ENCODE data around the gene ENHO.

Gene ENHO

GRCh38 chr9:34566322-34566721 is 43.5 kb upstream of the ENHO start:
- no peak for DNase-seq
- no peak overlapping the region for H2BK5ac ChIP-seq (ENCODE audit: low read depth, low read length, poor library complexity)

GRCh38 chr9:34565856-34566255 is 43.1 kb upstream of the ENHO start:
- no peak overlapping the region for H2BK5ac ChIP-seq (ENCODE audit: low read depth, low read length, poor library complexity)
- no peak overlapping the region for H4K8ac ChIP-seq (ENCODE audit: low read depth, low read length)
- no peak overlapping the region for H3K4me2 ChIP-seq (ENCODE audit: low read length)
- no peak overlapping the region for H3K14ac ChIP-seq (ENCODE audit: low read length)
- no peak for DNase-seq
- no peak overlapping the region for H2AK5ac ChIP-seq (ENCODE audit: low read length)
- no peaks in the 10 kb centered on the region for H3K27me3 ChIP-seq (ENCODE audit: insufficient read depth, low read length)
- H2BK120ac ChIP-seq (ENCODE audit: insufficient read depth, low read length, poor library complexity) = no peak overlapping the region
- no peak overlapping the region for H3K4me3 ChIP-seq (ENCODE audit: low read depth, low read length)
- H3K27ac ChIP-seq (ENCODE audit: low read depth, low read length) = no peak overlapping the region
- H3K4me1 ChIP-seq (ENCODE audit: control insufficient read depth in 1 of 2, insufficient read depth in 2 of 2, low read length in 2 of 2) = no peaks in the 10 kb centered on the region
- no peaks in the 10 kb centered on the region for H3K36me3 ChIP-seq (ENCODE audit: control insufficient read depth in 1 of 2, insufficient read depth in 2 of 2, low read length in 2 of 2)
- H2AFZ ChIP-seq (ENCODE audit: insufficient read depth, low read length, poor library complexity) = no peak overlapping the region
- H3K9me3 ChIP-seq (ENCODE audit: insufficient read depth, low read depth, low read length) = peaks cover 2% of the 10 kb centered on the region
- H3K4ac ChIP-seq (ENCODE audit: low read depth, low read length) = no peak overlapping the region
- no peak overlapping the region for H4K91ac ChIP-seq (ENCODE audit: low read depth, low read length)
- H3K9ac ChIP-seq (ENCODE audit: low read length) = no peak overlapping the region
- no peaks in the 10 kb centered on the region for H3K79me2 ChIP-seq (ENCODE audit: control insufficient read depth, insufficient read depth, low read length, poor library complexity)
- no peak overlapping the region for H4K12ac ChIP-seq (ENCODE audit: low read depth, low read length)
- no peak overlapping the region for H3K18ac ChIP-seq (ENCODE audit: low read length)
- no peak overlapping the region for H3K23ac ChIP-seq (ENCODE audit: low read length)
- no peak overlapping the region for H2BK12ac ChIP-seq (ENCODE audit: low read length)
- H3K79me1 ChIP-seq (ENCODE audit: low read length) = no peaks in the 10 kb centered on the region
- no CpG with 5 or more reads among the region's 8 CpGs for WGBS (ENCODE audit: extremely low coverage, insufficient coverage, insufficient read length)

More at GRCh38 chr9:34566322-34566721, 43.5 kb upstream of the ENHO start:
- no peak overlapping the region for H4K91ac ChIP-seq (ENCODE audit: low read depth, low read length)
- H3K4ac ChIP-seq (ENCODE audit: low read depth, low read length) = no peak overlapping the region
- H3K9ac ChIP-seq (ENCODE audit: low read length) = no peak overlapping the region
- H3K79me2 ChIP-seq (ENCODE audit: control insufficient read depth, insufficient read depth, low read length, poor library complexity) = no peaks in the 10 kb centered on the region
- H3K4me3 ChIP-seq (ENCODE audit: low read depth, low read length) = no peak overlapping the region
- H3K23ac ChIP-seq (ENCODE audit: low read length) = no peak overlapping the region
- no peaks in the 10 kb centered on the region for H3K36me3 ChIP-seq (ENCODE audit: control insufficient read depth in 1 of 2, insufficient read depth in 2 of 2, low read length in 2 of 2)
- H2AFZ ChIP-seq (ENCODE audit: insufficient read depth, low read length, poor library complexity) = no peak overlapping the region
- H3K27me3 ChIP-seq (ENCODE audit: insufficient read depth, low read length) = no peaks in the 10 kb centered on the region
- no peaks in the 10 kb centered on the region for H3K4me1 ChIP-seq (ENCODE audit: control insufficient read depth in 1 of 2, insufficient read depth in 2 of 2, low read length in 2 of 2)
- H3K27ac ChIP-seq (ENCODE audit: low read depth, low read length) = no peak overlapping the region
- no peak overlapping the region for H2BK120ac ChIP-seq (ENCODE audit: insufficient read depth, low read length, poor library complexity)
- no peak overlapping the region for H3K14ac ChIP-seq (ENCODE audit: low read length)
- WGBS (ENCODE audit: extremely low coverage, insufficient coverage, insufficient read length) = no CpG with 5 or more reads among the region's 8 CpGs
- no peak overlapping the region for H4K12ac ChIP-seq (ENCODE audit: low read depth, low read length)
- H3K9me3 ChIP-seq (ENCODE audit: insufficient read depth, low read depth, low read length) = peaks cover 2% of the 10 kb centered on the region
- no peak overlapping the region for H2AK5ac ChIP-seq (ENCODE audit: low read length)
- no peak overlapping the region for H2BK12ac ChIP-seq (ENCODE audit: low read length)
- H4K8ac ChIP-seq (ENCODE audit: low read depth, low read length) = no peak overlapping the region
- H3K79me1 ChIP-seq (ENCODE audit: low read length) = no peaks in the 10 kb centered on the region
- no peak overlapping the region for H3K18ac ChIP-seq (ENCODE audit: low read length)
- no peak overlapping the region for H3K4me2 ChIP-seq (ENCODE audit: low read length)

GRCh38 chr9:34564617-34565016 is 41.8 kb upstream of the ENHO start:
- Histone ChIP-seq H3K4me1 (ENCODE audit: control insufficient read depth in 1 of 2, insufficient read depth in 2 of 2, low read length in 2 of 2) (no peaks in the 10 kb centered on the region), H3K4ac (ENCODE audit: low read depth, low read length) (no peak overlapping the region), H2BK5ac (ENCODE audit: low read depth, low read length, poor library complexity) (no peak overlapping the region), H3K23ac (ENCODE audit: low read length) (no peak overlapping the region), H3K14ac (ENCODE audit: low read length) (no peak overlapping the region), H4K91ac (ENCODE audit: low read depth, low read length) (no peak overlapping the region), H4K8ac (ENCODE audit: low read depth, low read length) (no peak overlapping the region), H3K27me3 (ENCODE audit: insufficient read depth, low read length) (no peaks in the 10 kb centered on the region), H2AFZ (ENCODE audit: insufficient read depth, low read length, poor library complexity) (no peak overlapping the region), H3K18ac (ENCODE audit: low read length) (no peak overlapping the region), H3K79me2 (ENCODE audit: control insufficient read depth, insufficient read depth, low read length, poor library complexity) (no peaks in the 10 kb centered on the region), H3K9ac (ENCODE audit: low read length) (no peak overlapping the region), H2BK12ac (ENCODE audit: low read length) (no peak overlapping the region), H3K9me3 (ENCODE audit: insufficient read depth, low read depth, low read length) (peaks cover under 1% of the 10 kb centered on the region), H2AK5ac (ENCODE audit: low read length) (no peak overlapping the region), H3K27ac (ENCODE audit: low read depth, low read length) (no peak overlapping the region), H3K4me2 (ENCODE audit: low read length) (no peak overlapping the region), H4K12ac (ENCODE audit: low read depth, low read length) (no peak overlapping the region), H3K36me3 (ENCODE audit: control insufficient read depth in 1 of 2, insufficient read depth in 2 of 2, low read length in 2 of 2) (no peaks in the 10 kb centered on the region), H2BK120ac (ENCODE audit: insufficient read depth, low read length, poor library complexity) (no peak overlapping the region), H3K79me1 (ENCODE audit: low read length) (no peaks in the 10 kb centered on the region), H3K4me3 (ENCODE audit: low read depth, low read length) (no peak overlapping the region)
- no CpG with 5 or more reads among the region's 16 CpGs for WGBS (ENCODE audit: extremely low coverage, insufficient coverage, insufficient read length)
- DNase-seq = no peak

- no peaks in the 10 kb centered on the region for H3K79me2 ChIP-seq (ENCODE audit: control insufficient read depth, insufficient read depth, low read length, poor library complexity)
- H3K36me3 ChIP-seq (ENCODE audit: control insufficient read depth in 1 of 2, insufficient read depth in 2 of 2, low read length in 2 of 2) = no peaks in the 10 kb centered on the region
- no peak overlapping the region for H4K91ac ChIP-seq (ENCODE audit: low read depth, low read length)
- H3K14ac ChIP-seq (ENCODE audit: low read length) = no peak overlapping the region
- H3K4me2 ChIP-seq (ENCODE audit: low read length) = no peak overlapping the region
- H2AFZ ChIP-seq (ENCODE audit: insufficient read depth, low read length, poor library complexity) = no peak overlapping the region
- no peaks in the 10 kb centered on the region for H3K79me1 ChIP-seq (ENCODE audit: low read length)
- H3K27me3 ChIP-seq (ENCODE audit: insufficient read depth, low read length) = no peaks in the 10 kb centered on the region
- DNase-seq = no peak
- no peak overlapping the region for H3K18ac ChIP-seq (ENCODE audit: low read length)
- no peak overlapping the region for H2AK5ac ChIP-seq (ENCODE audit: low read length)
- no peak overlapping the region for H3K27ac ChIP-seq (ENCODE audit: low read depth, low read length)
- H3K9ac ChIP-seq (ENCODE audit: low read length) = no peak overlapping the region
- H3K4me3 ChIP-seq (ENCODE audit: low read depth, low read length) = no peak overlapping the region
- H2BK5ac ChIP-seq (ENCODE audit: low read depth, low read length, poor library complexity) = no peak overlapping the region
- H2BK12ac ChIP-seq (ENCODE audit: low read length) = no peak overlapping the region
- H3K9me3 ChIP-seq (ENCODE audit: insufficient read depth, low read depth, low read length) = no peaks in the 10 kb centered on the region
- no peak overlapping the region for H3K23ac ChIP-seq (ENCODE audit: low read length)
- H4K12ac ChIP-seq (ENCODE audit: low read depth, low read length) = no peak overlapping the region
- H2BK120ac ChIP-seq (ENCODE audit: insufficient read depth, low read length, poor library complexity) = no peak overlapping the region
- no CpG with 5 or more reads among the region's 5 CpGs for WGBS (ENCODE audit: extremely low coverage, insufficient coverage, insufficient read length)
- H3K4me1 ChIP-seq (ENCODE audit: control insufficient read depth in 1 of 2, insufficient read depth in 2 of 2, low read length in 2 of 2) = no peaks in the 10 kb centered on the region
- H3K4ac ChIP-seq (ENCODE audit: low read depth, low read length) = no peak overlapping the region
- H4K8ac ChIP-seq (ENCODE audit: low read depth, low read length) = no peak overlapping the region
Measured at GRCh38 chr9:34563262-34563661, 40.5 kb upstream of the ENHO start.
